ENCODE measurements around the gene NUCKS1.

NUCKS1 gene, protein sequence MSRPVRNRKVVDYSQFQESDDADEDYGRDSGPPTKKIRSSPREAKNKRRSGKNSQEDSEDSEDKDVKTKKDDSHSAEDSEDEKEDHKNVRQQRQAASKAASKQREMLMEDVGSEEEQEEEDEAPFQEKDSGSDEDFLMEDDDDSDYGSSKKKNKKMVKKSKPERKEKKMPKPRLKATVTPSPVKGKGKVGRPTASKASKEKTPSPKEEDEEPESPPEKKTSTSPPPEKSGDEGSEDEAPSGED

DNA sequence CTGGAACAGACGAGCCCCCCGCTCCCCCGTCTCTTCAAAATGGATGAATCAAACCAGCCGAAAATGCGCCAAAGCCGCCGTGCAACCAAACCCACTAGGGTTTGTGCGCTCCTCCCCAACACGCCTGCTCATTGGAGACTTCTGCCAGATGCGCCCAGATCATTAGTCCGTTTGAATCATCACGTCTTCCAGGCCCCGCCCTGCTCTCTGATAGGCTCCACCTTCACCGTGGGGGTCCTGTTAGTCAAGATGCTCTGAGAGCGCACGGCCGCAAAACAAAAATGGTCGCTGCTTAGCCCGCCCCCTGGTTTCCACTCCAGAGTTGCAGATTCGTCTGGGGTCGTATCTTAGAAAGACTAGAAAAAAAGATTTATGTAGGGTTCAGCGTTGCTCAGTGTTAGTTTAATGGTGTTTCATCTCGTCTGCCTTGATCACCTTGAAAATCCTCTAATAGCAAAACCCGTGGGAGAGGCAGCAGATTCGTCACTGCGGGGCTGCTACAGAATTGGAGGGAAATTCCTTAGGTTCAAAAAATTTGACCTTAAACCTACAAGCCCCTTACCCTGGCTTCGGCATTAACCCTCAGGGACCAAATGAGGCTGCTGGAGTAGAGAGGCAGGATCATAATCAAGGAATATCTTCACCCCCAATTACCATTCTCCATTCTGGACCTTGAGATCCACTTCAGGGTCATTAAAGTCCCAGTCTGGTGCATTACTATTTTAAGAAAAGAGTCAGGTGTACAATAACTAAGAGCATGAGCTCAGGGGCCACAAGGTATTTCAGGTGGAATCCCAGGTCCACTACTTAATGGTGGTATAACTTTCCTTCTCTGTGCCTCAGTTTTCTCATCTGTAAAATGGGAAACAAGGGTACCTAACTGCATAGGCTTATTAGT is at the start of gene NUCKS1:
NUCKS1 (minus strand) TSS at position 45 of the 898 bp plus-strand sequence. CDS start 209 bp downstream, outside the sequence.
- peak; percentile 98 for DNase-seq

DNA sequence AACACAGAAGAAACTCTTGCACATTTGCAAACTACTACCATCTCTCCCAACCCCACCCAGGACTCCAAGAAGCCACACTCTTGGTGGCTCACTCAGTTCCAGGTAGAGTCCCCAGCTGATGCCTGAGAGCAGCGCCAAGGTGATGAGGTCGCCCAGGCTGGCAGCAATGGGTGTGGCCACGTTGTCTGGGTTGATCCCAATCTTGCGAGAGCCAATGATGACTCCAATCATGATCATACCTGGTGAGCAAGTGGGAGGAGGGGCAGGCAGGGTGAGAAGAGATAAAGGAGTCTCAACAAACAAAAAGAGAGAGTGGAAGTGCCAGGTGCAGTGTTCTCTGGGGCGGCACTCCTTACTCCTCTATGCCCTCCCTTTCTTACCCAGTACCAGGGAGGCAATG is 48.6 kb upstream of the NUCKS1 start:
- peak; percentile 10 for DNase-seq

DNA sequence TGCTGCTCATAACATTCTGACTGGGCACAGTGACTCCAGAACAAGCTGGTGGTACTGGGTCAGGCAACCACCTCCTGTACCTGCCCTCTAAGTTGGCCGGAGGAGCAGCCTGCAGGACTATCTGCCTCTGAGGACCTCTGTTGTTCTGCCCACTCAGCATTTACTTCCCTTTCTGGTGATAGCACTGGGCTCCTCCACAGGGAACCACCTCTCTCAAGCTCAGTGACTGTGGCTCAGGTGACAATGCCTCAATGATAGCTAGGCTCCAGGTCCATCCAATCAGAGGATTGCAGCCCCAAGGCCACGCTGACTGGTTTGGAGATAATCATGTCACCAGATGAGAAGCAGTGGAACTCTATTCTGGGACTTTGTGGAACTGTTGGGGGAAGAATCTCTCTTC is 47.2 kb upstream of the NUCKS1 start:
- no peak for DNase-seq

DNA sequence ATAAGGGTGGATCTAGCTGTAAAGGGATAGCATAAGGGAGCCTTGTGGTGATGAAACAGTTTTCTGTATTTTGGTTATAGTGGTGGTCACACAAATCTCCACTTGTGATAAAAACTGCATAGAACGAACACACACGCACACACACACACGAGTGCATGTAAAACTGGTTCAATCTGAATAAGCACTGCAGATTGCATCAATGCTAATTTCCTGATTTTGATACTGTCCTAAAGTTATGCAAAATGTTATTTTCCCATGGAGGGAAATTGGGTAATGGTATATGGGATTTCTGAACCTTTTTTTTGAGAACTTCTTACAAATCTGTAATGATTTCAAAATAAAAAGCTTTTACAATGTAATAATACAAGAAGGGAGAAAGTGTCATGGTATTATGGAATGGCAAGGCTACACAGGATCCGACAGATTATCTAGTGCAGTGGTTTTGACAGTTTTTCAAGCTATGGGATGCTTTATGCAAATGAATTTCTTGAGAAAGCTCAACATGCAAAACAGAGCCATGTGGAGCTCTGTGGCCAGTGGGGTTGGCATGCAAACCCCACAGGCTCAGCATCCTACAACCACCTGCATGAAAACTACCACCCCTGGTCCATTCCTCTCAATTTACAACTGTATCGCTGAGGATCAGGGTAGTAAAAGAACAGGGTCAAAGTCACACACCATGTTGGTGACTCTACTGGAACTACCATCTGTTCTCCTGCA is 44.2 kb upstream of the NUCKS1 start:
- no peak for DNase-seq

DNA sequence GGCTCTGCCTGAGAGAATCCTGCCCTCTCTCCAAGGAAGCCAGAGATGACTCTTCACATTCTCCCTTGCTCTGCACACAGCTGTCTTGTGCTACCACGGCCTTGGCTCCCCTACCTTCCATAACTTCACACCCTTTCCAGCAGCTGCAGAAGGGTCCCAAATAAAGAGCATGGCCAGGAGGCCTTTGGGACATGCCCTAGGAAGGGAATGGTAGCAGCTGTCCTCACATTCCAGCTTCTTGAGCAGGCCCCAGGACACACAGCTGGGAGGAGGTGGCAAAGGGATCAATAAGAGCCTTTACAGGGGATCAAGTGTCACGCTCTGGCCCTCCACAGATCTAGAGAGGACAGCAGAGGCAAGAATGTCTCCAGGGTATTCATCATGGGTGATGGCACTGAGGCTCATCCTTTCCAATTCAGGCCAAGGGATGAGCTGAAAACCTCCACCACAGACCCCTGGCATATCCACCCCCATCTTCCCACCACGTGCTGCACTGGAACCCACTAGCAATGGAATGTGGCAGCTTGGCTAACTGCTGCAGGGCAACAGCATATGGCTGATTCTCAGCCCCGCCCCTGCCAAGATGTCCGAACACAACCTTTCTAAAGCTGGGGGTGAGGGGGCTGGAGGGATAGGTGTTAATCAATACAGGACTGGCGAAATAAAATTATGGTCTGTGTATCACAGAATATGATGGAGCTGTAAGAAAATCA is 43.1 kb upstream of the NUCKS1 start:
- no peak for DNase-seq

DNA sequence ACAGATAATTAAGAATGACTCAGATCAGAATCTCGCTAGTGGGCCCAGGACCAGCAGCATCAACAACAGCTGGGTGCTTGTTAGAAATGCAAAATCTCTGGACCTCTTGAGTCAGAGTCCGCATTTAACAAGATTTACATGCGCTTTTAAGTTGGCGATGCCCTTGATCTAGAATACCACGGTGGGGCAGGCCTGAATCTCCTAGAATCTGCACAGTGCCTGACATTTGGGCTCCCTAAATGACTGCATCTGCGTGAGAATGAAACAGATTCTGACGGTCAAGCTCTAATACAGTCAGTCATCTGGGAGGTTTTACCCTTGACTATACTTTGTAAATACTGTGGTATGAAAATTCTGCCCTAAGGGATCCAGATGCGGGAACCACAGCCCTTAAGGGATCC is 42.5 kb upstream of the NUCKS1 start:
- no peak for DNase-seq

DNA sequence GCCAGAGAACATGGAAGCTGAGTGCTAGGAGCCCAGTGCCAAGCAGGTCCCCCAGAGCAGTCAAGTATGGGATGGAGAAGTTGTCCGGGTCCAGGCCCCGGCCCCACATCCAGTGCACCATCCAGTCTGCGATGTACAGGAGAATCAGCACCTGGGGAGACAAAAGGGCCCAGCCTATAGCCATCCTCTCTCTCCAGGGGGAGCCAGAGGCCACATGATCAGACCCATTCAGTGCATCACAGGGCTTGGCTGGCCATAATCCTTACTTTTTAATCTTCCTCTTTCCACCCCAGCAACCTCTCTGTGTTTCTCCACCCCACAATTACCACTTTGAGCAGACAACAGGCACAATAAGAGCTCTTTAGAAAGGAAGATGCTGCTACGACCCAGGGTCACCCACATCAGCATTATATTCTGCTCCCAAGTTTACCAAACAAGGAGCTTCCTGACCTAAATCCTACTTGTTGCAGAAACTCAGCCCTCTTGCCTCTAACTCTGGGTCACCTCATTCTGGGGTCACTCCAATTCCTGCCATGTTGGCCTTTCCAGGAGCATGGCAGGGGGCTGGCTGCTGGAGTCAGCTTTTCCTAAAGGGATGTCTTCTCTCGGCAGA is 41.7 kb upstream of the NUCKS1 start:
- peak; percentile 46 for DNase-seq

DNA sequence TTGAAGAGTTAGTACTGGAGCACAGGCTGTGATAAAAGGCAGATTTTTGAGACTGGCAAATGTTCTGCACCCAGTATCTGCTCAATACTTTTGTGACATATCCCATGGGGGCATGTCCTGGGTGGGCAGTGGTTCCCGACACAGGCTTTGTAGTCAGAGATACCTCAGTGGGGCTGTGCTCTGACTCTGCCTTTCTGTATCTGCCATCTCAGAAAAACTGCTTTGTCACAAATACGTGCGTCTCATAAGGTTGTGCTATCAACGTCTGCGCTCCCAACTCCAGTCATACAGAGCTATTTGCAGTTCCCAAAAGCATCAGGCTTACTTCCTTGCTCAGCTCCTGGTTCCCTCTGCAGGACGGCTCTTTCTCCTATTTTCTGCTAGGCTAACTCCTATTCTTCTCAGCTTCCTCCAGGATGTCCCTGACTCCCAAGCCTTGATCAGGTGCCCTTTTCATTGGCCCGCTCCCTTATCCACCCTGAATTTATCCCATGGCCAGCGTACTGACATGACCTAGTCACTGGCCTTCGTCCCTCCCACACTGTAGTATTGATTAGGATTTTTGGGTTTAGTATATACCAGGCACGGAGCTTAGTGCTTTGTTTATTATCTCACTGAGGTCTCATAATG is 37.4 kb upstream of the NUCKS1 start:
- no peak for DNase-seq

DNA sequence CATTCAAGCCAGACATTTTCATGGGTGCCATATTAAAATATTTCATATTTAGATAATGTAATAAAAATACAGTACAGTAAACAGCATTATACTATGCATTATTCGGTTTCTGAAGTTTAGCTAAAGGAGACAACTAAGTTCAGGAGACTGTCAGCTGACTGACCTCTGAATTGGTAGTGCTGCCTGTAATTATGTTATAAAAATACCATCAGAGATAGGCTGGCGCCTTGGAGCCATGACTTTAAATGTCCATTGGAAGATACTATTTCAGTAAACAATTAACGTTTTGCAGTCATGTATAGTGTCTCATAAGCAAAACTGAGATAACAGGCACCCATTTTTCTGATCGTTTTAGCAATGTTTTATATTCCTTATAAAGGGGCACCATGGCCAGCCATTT is 36.6 kb upstream of the NUCKS1 start:
- no peak for DNase-seq

DNA sequence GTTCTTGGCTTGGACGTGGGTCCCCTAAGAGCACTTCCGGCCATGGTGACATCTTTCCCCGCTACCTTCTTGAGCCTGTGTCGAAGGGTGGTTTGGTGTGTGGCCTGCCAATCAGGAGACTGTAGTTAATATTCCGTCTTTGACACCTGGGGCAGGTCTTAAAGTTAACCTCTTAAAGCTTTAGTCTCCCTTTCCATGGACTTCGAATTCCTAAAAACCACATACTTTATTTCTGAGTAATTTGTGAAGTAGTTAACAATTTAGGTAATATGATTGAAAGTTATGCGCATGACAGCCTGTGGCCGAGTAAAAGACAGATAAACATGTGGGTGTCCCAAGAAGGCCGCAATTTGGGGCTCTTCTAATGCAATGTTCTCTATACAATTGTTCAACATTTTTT is 35.5 kb upstream of the NUCKS1 start:
- DNase-seq = no peak

DNA sequence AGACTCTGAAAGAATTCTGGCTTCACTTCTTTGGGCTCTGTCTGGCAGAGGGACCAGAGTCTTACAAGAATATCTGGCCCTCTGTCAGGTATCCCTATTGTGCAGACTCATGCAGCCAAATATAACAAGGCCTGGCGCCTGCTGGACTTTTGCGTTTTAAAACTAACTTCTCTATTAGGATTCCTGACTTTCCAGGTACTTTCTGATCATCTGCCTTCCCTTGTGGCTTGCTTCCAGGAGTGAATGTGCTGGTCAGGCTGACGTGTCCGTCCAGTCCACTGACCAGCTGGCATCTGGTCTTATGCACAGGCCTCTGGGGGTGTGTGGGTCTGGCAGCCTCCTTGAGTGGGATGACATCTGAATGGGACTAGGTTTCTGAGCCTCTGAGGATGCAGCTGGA is 33.9 kb upstream of the NUCKS1 start:
- no peak for DNase-seq

DNA sequence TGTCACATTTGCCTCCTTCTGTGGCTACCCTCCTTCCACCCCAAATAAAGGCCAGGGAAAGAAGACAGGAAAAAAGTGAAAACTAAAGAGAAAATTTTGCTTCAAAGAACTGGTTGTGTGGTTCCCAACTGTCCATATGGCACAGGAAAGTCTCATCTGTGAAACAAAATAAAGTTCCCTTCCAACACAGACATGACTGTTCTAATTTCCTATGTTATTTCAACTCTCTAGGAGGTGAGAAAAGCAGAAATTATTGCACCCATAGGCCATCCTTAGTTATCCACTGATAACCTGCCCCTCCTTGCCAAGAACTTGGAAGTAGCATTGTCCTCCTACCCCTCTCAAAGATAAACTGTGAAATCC is 33.4 kb upstream of the NUCKS1 start:
- DNase-seq = no peak

DNA sequence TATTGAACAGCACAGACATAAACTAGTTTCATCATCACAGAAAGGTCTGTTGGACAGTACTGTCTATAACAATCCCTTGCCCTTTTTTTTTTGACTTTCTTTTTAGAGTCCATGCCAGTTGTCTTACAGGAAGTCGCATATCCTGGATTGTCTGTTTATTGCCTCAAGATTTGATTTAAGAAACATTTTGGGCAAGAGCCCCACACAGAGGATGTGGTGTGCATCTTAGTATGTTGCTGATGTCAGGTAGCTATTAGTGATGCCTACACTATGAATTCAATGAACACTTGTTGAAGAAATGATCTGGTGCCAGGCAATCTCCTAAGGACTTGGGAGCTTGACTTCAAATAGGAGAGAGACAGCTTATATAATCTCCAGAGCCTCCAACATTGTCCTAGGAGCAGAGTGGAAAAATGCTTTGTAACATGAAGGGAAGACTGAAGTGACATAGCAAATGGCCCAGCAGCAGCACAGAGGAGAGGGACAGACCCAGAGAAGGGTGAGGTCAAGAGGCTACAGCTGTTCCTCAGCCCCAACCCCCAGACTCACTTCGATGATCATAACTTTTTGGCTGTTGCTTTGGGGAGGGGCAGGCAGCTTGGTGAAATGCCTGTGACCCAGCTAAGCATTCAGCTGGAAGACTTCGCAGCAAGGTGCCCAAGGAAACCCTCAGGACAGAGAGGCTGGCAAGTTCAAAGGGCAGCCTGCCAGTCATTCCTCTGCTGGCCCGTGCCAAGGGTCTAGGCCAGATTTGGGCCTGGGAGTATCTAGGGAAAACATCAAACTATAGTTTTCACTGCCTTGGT is 32.8 kb upstream of the NUCKS1 start:
- no peak for DNase-seq

DNA sequence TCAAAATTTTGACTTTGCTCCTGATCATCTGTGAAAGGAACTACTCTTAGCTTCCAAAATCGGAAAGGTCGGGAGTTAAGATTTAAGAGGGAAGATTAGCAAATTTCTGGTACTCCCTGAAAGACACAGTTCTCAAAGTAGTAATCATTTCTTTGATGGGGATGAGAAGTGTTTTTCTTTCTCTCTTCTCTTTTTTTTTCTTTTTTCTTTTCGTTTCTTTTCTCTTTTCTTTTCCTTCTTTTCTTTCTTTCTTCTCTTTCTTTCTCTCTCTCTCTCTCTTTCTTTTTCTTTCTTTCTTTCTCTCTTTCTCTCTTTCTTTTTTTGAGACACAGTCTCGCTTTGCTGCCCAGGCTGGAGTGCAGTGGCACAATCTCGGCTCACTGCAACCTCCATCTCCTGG is 30.4 kb upstream of the NUCKS1 start:
- no peak for DNase-seq

DNA sequence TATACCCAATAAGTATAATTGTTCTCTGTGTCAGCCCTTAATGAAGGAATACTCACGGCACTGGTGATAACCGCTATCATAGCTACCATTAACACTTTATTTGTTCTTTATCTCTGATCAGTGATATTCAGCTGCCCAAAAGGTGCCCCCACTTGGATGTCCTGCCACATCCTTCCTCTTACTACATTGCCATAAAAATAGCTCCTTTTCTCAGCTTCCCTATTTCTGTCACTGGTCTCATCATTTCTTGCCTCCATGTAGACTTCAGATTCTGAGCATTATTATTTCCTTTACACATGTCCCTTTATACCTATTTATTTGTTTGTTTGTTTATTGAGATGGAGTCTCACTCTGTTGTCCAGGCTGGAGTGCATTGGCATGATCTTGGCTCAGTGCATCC is 28.0 kb upstream of the NUCKS1 start:
- no peak for DNase-seq

DNA sequence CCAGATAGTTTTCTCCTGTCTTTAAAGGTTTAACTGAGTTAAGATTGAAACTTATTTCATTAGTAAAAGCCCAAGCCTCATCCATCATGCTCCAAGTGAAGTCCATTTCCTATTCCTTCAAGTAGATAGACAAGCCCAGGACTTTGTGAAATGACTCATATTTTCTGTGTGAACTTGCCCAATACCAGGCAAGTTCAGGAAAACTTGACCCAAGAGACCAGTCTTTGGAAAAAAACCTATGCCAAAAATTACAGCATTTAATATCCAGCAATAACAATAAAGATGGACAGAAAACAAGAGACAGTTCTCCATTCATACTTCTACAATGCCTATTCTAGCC is 25.7 kb upstream of the NUCKS1 start:
- no peak for DNase-seq

DNA sequence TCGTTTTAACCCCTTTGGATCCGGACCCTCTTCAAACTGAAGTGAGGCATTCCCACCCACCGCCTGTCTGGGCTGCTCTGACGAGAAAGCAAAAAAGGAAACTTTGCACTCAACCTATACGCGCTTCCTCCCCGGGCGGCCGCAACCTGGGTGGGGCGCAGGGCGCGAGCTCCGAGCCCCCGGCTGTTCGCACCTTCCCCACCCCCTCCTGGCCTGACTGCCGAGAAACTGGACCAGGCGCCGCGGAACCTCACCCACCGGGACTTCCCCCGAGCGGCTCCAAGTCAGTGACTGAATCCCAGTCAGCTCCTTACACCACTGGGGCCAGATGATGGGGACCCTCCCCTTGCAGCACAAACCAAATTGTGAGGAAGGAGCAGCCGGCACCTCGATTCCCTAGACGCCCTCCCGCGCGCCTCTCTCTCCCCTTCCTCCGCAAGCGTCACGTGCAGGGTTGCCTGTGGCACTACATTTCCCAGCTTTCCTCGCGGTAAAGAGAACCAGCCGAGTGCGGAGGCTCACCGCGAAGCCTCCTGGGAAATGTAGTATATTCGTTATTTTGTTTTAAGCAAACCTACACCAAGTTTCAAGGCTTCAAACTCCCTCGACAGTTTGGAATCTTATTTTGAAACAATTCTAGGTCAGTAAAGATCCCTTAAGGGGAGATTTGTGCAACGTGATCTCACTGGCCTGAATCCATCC is 25.2 kb upstream of the NUCKS1 start, which contains the start of gene RAB29:
RAB29 (minus strand) TSS at position 468 of the 702 bp plus-strand sequence. CDS start 526 bp downstream, outside the sequence.
- DNase-seq = peak; percentile 85

DNA sequence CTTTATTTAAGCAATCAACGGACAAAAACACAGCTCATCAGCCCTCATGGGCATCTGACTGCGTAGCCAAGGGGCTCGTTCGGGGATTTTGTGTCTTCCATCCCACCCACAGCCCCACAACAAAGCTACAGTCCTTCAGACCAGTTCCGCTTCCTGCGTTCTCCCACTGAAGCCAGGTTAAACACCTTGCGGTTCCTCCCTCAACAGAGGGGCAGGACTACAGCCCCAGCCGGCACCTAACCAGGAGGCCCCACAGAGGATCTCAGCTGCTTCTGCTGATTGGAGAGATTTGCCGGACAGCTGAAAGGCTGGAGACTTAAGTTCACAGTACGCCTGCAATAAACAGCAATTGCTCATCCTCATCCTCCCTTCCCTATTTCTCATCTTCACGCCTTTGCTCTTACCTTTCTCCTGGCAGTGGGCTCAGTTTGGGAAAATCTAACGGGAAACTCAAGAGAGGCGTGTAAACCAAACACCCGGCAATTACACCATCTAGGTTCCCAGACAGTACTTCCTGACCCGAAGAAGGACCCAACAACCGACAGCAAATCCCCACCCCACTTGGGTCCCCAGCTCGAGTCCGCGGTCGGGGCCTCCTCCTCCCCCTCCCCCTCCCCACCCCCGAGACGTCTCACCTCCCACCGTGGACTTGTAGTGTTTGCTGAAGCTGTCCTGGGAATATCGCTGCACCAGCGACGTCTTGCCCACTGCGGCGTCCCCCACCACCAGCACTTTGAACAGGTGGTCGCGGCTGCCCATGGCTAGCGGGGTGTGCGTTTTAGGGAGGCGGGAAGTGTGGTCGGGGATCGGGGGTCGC is 24.4 kb upstream of the NUCKS1 start:
- peak; percentile 33 for DNase-seq

DNA sequence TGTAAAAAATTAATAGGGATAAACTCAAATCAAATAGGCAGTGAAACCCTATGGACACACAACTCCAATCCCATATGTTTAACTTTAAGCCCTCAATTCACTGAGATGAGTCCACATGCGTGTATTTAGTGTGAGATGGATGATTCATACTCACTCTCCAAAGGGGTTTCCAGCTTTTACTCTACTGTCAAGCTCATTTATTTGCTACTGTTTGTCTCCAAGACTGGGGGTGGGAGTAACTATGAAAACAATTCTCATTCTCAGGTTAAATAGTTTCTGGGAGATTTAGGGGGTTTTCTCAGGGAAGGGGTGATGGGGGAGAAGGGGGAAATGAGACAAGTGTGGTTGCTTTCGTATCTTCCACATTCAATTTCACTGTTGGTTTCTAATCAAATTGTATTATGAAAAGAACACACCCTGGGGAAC is 22.6 kb upstream of the NUCKS1 start:
- DNase-seq = no peak

DNA sequence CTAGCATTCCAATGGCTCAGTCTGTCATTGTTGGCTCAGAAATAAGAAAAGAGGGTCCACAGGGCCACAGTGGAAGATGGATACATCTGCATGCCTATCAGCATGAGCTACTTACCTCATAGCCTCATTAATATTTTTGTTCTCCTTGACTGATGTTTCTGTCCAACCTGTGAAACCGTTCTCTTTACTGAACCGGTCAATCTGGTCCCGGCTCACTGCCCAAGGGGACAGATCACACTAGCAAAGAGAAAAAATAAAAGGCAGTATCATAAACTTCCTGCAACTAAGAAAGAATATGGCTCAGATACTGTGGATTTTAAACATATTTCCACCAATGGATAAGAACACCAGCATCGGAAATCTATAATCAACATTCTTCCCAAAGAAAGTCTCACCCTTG is 20.6 kb upstream of the NUCKS1 start:
- DNase-seq = no peak
